Retinal pigment epithelial cell (primary cell): ENCODE results near the gene RABL6.

Experiments
- DNase-seq: peaks from one replicate; pipeline ENCODE4 v3.0.0-alpha.2; 2010; ENCODE audit warnings: low read depth
- H3K4me3 ChIP-seq: 2 replicates; pipeline ENCODE4 v1.5.1; 2011; ENCODE audit warnings: mild to moderate bottlenecking, low read length, control low read depth, moderate library complexity
- CTCF ChIP-seq: conservative IDR thresholded peaks from 2 replicates; pipeline ENCODE4 v1.5.1; 2011; ENCODE audit warnings: low read depth, low read length, control low read depth, inconsistent platforms

The RABL6 gene

DNA sequence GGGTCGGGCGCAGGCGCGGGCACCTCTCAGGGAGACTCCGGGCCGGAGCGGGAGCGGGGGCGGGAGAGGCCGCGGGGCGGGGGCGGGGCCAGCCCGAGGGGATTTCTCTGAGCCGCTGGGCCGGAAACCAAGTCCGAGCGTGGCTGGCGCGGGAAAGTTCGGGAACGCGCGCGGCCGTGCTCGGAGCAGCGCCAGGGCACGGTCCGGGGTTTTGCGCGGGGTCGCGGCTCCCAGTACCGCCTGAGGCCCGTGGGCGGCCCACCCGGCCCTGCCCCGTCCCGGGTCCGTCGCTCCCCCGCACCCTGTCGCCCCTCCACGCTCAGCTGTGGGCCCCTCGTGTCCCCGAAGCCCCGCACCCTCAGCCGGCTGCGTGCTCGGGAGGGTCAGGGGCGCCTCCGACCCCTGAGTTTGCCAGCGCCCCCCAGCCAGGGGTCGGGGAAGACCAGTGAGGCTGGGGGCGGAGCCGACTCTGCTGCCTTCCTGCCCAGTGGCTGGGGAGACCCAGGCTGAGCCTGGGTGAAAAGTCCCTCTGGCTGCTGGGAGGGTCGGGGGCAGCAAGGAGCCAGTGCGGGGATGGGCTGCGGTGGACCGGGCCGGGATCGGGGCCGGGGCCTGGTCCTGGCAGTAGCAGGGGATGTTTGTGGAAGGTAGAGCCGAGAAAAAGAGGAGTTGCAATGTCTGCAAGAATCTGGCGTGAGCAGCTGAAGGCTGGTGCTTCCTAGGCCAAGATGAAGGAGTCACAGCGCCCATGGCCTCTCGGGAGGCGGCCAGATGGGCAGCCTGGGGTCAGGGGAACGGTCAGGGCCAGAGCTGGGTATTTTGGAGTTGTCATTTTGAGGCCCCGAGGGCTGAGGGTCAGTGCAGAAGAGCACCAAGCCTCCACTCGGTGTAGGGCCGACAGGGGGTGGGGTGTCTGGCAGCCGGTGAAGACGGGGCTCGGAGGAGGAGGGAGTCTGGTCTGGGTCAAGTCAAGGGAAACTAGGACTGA lies 79.2 kb downstream of the RABL6 start:
- no peak for DNase-seq
- peak overlapping the region; percentile 66 for H3K4me3 ChIP-seq

GRCh38 chr9:136888454-136888853 lies 80.7 kb downstream of the RABL6 start:
- no peak for DNase-seq
- H3K4me3 ChIP-seq: no peak overlapping the region
- TF ChIP-seq CTCF: no peak

More for the DNA sequence above, 79.2 kb downstream of the RABL6 start:
- no peak for TF ChIP-seq CTCF

GRCh38 chr9:136889858-136890257 lies 82.1 kb downstream of the RABL6 start:
- DNase-seq: no peak
- TF ChIP-seq CTCF: no peak
- H3K4me3 ChIP-seq: no peak overlapping the region

DNA sequence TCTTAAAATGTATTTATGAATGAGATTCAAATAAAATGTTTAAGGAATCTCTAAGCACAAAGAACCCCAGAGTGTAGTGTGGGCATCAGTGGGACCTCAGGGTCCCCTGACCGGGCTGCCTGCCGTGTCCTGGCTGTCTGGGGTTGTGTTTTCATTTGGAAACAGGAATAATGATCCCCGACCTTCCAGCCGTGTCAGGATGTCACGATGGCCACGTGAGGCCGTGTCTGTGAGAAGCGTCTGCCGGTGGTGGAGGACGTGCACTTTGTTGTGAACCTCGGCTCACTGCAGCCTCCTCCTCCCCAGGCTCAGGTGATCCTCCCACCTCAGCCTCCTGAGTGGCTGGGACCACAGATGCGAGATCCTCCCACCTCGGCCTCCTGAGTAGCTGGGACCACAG lies 82.9 kb downstream of the RABL6 start:
- no peak for DNase-seq
- no peak overlapping the region for H3K4me3 ChIP-seq
- no peak for TF ChIP-seq CTCF
